HG03571 (cell line): ENCODE results near the gene FN3KRP.

ENCODE experiments used
- ATAC-seq: cut with Tn5 transposase; IDR thresholded peaks from one replicate; pipeline ENCODE4 v1.9.1; 2021; ENCODE audit not compliant: unreplicated experiment

Gene FN3KRP

GRCh38 chr17:82687375-82687861 lies 29.1 kb upstream of the FN3KRP start:
- ATAC-seq, result no peak

- ATAC-seq, result no peak
Observed at GRCh38 chr17:82687871-82688270, 28.6 kb upstream of the FN3KRP start.

GRCh38 chr17:82689077-82689476 lies 27.4 kb upstream of the FN3KRP start:
- no peak for ATAC-seq

- no peak for ATAC-seq
Observed at GRCh38 chr17:82690786-82691489, 25.6 kb upstream of the FN3KRP start.

GRCh38 chr17:82691714-82692113 lies 24.8 kb upstream of the FN3KRP start:
- ATAC-seq, result no peak

GRCh38 chr17:82692268-82692667 lies 24.2 kb upstream of the FN3KRP start:
- ATAC-seq, result no peak

GRCh38 chr17:82693168-82693867 lies 23.2 kb upstream of the FN3KRP start:
- ATAC-seq, result no peak

- no peak for ATAC-seq
Observed at GRCh38 chr17:82694647-82695046, 21.9 kb upstream of the FN3KRP start.

- ATAC-seq, result no peak
Observed at GRCh38 chr17:82696259-82696658, 20.2 kb upstream of the FN3KRP start.

GRCh38 chr17:82696916-82697807 lies 19.3 kb upstream of the FN3KRP start:
- ATAC-seq, result no peak

GRCh38 chr17:82697808-82698064 lies 18.8 kb upstream of the FN3KRP start:
- ATAC-seq, result no peak

- ATAC-seq, result peak; percentile 89
Observed at GRCh38 chr17:82698065-82698973, 18.2 kb upstream of the FN3KRP start, which contains the start of gene RAB40B. TSS of gene RAB40B (minus strand) at chr17:82698698. CDS start at chr17:82698596, 102 bp downstream.

- no peak for ATAC-seq
Observed at GRCh38 chr17:82698974-82699442, 17.5 kb upstream of the FN3KRP start.

GRCh38 chr17:82699551-82699950 lies 17.0 kb upstream of the FN3KRP start:
- ATAC-seq, result no peak

- no peak for ATAC-seq
Observed at GRCh38 chr17:82702231-82702927, 14.1 kb upstream of the FN3KRP start.

- ATAC-seq, result no peak
Observed at GRCh38 chr17:82703036-82703745, 13.3 kb upstream of the FN3KRP start.

GRCh38 chr17:82703935-82704865 lies 12.3 kb upstream of the FN3KRP start:
- ATAC-seq, result no peak

- no peak for ATAC-seq
Observed at GRCh38 chr17:82704886-82705285, 11.6 kb upstream of the FN3KRP start.
